GM23248 (cell line): ENCODE data around the gene POLR1H. TPM values are rescaled to one million over a fixed set of nuclear protein-coding genes. Genes with fewer than 3 reads are reported as not detected.
A peak's percentile ranks its signal among the peaks of the same experiment; 100 is the strongest.

Experiments
- DNase-seq: peaks from one replicate; pipeline ENCODE4 v3.0.0-alpha.2; 2015
- H2AFZ ChIP-seq: fragments of 200-600 bp; sonication (generic); 2 replicates; pipeline ENCODE4 v1.6.1; 2016; ENCODE audit warnings: antibody characterized with exemption
- H3F3A ChIP-seq: fragments of 200-600 bp; sonication (generic); 2 replicates; pipeline ENCODE4 v1.6.1; 2016; ENCODE audit warnings: mild to moderate bottlenecking, antibody characterized with exemption, mixed run types; ENCODE audit not compliant: insufficient read depth
- H3K27ac ChIP-seq: fragments of 200-600 bp; sonication (generic); 2 replicates; pipeline ENCODE4 v1.5.1; 2016; ENCODE audit warnings: mild to moderate bottlenecking
- H3K27me3 ChIP-seq: fragments of 200-600 bp; sonication (generic); replicated peaks from 2 replicates; pipeline ENCODE4 v1.6.1; 2016; ENCODE audit warnings: mild to moderate bottlenecking; ENCODE audit not compliant: insufficient read depth
- H3K36me3 ChIP-seq: fragments of 200-600 bp; sonication (generic); 2 replicates; pipeline ENCODE4 v1.6.1; 2016; ENCODE audit warnings: low read depth, mild to moderate bottlenecking
- H3K4me1 ChIP-seq: fragments of 200-600 bp; sonication (generic); 2 replicates; pipeline ENCODE4 v1.6.1; 2016; ENCODE audit warnings: mild to moderate bottlenecking; ENCODE audit not compliant: insufficient read depth
- H3K4me2 ChIP-seq: fragments of 200-600 bp; sonication (generic); one replicate; pipeline ENCODE4 v1.6.1; 2016; ENCODE audit warnings: mild to moderate bottlenecking; ENCODE audit not compliant: unreplicated experiment
- H3K4me3 ChIP-seq: fragments of 200-600 bp; sonication (generic); 2 replicates; pipeline ENCODE4 v1.5.1; 2016; ENCODE audit warnings: mild to moderate bottlenecking
- H3K79me2 ChIP-seq: fragments of 200-600 bp; sonication (generic); 2 replicates; pipeline ENCODE4 v1.6.1; 2016; ENCODE audit warnings: mild to moderate bottlenecking; ENCODE audit not compliant: insufficient read depth
- H3K9ac ChIP-seq: fragments of 200-600 bp; sonication (generic); 2 replicates; pipeline ENCODE4 v1.6.1; 2016; ENCODE audit warnings: mild to moderate bottlenecking
- H3K9me2 ChIP-seq: fragments of 200-600 bp; sonication (generic); 2 replicates; pipeline ENCODE4 v1.6.1; 2016; ENCODE audit warnings: mixed run types, mild to moderate bottlenecking, moderate library complexity; ENCODE audit not compliant: insufficient read depth
- H3K9me3 ChIP-seq: fragments of 200-600 bp; sonication (generic); one replicate; pipeline ENCODE4 v1.6.1; 2017; ENCODE audit warnings: low read depth
- H4K20me1 ChIP-seq: fragments of 200-600 bp; sonication (generic); 2 replicates; pipeline ENCODE4 v1.6.0; 2016; ENCODE audit not compliant: insufficient read depth
- EZH2 ChIP-seq: fragments of 200-600 bp; sonication (generic); IDR thresholded peaks from 2 replicates; pipeline ENCODE4 v1.6.1; 2018; ENCODE audit warnings: antibody characterized with exemption, mild to moderate bottlenecking; ENCODE audit not compliant: insufficient read depth, poor library complexity, severe bottlenecking
- EZH2phosphoT487 ChIP-seq: fragments of 200-600 bp; sonication (generic); IDR thresholded peaks from 2 replicates; pipeline ENCODE4 v1.6.1; 2018; ENCODE audit warnings: antibody characterized with exemption, moderate library complexity, mild to moderate bottlenecking, low read depth; ENCODE audit not compliant: insufficient read depth
- WGBS, 2 experiments: methylation state at CpG; one replicate each; pipeline ENCODE4 v1.1.6; 2015 to 2017; ENCODE audit warnings: low lambda C conversion rate in 2 of 2, low coverage in 1 of 2; ENCODE audit errors: missing lambda C conversion rate in 2 of 2; 5-methylcytosine and 5-hydroxymethylcytosine counted together
- in situ Hi-C: fragments of 300-500 bp; cut with MboI; formaldehyde crosslinking; loops from 2 replicates; pipeline ENCODE4 v1.15.0; 2020
- polyA plus RNA-seq: library from polyadenylated mRNA; unstranded; fragments of >200 nt; fragmentation: Nextera tagmentation; extraction: Ambion mirVana; gene quantifications from 2 replicates; pipeline ENCODE4 v1.2.1, GENCODE V29; 2016
- total RNA-seq: library from RNA; depleted of rRNA; stranded (reverse); fragments of >200 nt; shearing (Covaris generic); gene quantifications from 2 replicates; pipeline ENCODE4 v1.2.3, GENCODE V29; 2014

Gene POLR1H
- total and polyA plus RNA-seq, 2 experiments from 2014 or later, result 19.2 to 31.7 TPM

DNA sequence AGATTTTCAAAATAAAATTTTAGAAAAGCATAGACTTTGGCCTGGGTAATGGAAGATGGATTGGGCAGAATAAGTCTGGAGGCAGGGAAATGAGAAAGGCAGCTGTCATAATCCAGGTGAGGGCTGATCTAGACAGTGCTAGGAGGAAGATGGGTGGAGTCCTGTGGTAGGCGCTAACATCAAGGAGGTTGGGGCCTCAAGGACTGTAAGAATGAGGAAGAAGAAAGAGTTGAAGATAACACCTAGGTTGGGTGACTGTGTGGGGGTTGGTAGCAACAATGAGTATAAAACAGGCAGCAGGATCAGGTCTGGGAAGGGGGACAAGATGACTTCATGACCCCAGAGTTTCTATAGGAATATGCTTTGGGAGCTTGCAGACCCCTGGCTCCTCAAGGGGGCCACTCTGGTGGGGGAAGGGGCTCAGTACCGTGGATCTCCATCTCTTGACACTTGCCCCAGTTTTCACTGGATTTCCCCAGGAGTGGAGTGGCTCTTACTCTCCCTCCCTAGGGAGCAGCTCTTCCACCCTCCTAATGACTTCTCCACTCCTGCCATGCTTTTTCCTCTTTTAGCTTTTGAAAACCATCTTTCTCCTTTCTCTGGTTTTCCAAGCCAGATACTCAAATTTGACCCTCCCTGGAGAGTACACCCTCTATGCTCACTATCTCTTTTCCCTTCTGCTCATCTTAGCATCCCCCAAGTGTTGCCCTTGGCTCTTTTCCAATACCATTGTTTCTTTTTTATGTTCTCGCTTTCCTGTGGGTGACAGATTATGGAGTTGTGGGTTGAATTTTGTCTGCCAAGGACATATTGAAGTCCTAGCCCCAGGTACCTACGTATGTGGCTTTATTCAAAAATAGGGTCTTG lies 37.1 kb downstream of the POLR1H start:
- Histone ChIP-seq H2AFZ (no peak overlapping the region), H3K79me2 (no peaks in the 10 kb centered on the region), H3K27ac (no peak overlapping the region), H3K36me3 (no peaks in the 10 kb centered on the region), H3K4me3 (no peak overlapping the region), H3K9ac (no peak overlapping the region), H3K9me2 (no peaks in the 10 kb centered on the region), H3F3A (peaks cover 9% of the 10 kb centered on the region; the same call in 1 of the 2 replicates), H3K9me3 (no peaks in the 10 kb centered on the region), H4K20me1 (no peaks in the 10 kb centered on the region), H3K4me2 (no peak overlapping the region), H3K27me3 (peaks cover 45% of the 10 kb centered on the region), H3K4me1 (peaks cover 16% of the 10 kb centered on the region; the same call in 1 of the 2 replicates)
- WGBS, 2 experiments, result 36 to 42% methylated on average over 4 of the region's 4 CpGs
- in situ Hi-C loops, result no loop called here
- TF ChIP-seq EZH2phosphoT487 (no peak), EZH2 (no peak)
- DNase-seq, result no peak

DNA sequence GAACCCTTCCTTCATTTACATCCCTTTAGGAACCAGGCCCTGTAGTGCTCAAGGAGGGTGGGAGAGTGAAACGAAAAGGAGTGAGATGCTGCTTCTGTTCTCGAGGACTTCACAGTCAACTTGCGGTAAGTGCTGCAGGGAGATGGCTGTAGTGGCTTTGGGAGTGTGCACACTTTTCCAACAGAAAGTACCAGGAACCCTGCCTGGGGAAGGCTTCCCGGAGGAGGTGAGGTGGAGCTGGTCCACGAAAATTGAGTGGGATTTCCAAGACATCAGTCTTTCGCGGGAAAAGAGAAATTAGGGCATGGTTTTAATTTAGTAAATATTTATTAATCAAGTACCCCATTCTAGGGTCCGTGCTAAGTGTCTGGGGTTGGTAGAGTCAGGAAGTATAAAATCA lies 39.1 kb downstream of the POLR1H start:
- Histone ChIP-seq H3K36me3 (no peaks in the 10 kb centered on the region), H3K27ac (no peak overlapping the region), H3K79me2 (no peaks in the 10 kb centered on the region), H3K4me3 (peak overlapping the region; percentile 70), H3K9me2 (no peaks in the 10 kb centered on the region), H3K27me3 (peaks cover 40% of the 10 kb centered on the region), H3K9ac (no peak overlapping the region), H2AFZ (peak overlapping the region; percentile 95), H3F3A (peaks cover 9% of the 10 kb centered on the region; the same call in 1 of the 2 replicates), H3K4me2 (peak overlapping the region; percentile 89), H3K4me1 (peaks cover 16% of the 10 kb centered on the region; the same call in 1 of the 2 replicates), H4K20me1 (no peaks in the 10 kb centered on the region), H3K9me3 (no peaks in the 10 kb centered on the region)
- in situ Hi-C loops, result no loop called here
- WGBS, 2 experiments, result 5% methylated on average over 8 of the region's 8 CpGs
- no peak for DNase-seq
- peak; percentile 59 for TF ChIP-seq EZH2
- no peak for TF ChIP-seq EZH2phosphoT487

GRCh38 chr6:30100585-30101443 lies 39.7 kb downstream of the POLR1H start:
- in situ Hi-C loops, result no loop called here
- peak overlapping the region; percentile 70 for H3K4me3 ChIP-seq
- H4K20me1 ChIP-seq, result no peaks in the 10 kb centered on the region
- H3K4me1 ChIP-seq, result peaks cover 16% of the 10 kb centered on the region; the same call in 1 of the 2 replicates
- WGBS, 2 experiments, result 1 to 4% methylated on average over 29 to 45 of the region's 47 CpGs
- peak overlapping the region; percentile 89 for H3K4me2 ChIP-seq
- H3K36me3 ChIP-seq, result no peaks in the 10 kb centered on the region
- peak; percentile 50 for DNase-seq
- peaks cover 38% of the 10 kb centered on the region for H3K27me3 ChIP-seq
- H3K9me3 ChIP-seq, result no peaks in the 10 kb centered on the region
- no peak overlapping the region for H3K27ac ChIP-seq
- TF ChIP-seq EZH2 (peak; percentile 16), EZH2phosphoT487 (no peak)
- peaks cover 9% of the 10 kb centered on the region; the same call in 1 of the 2 replicates for H3F3A ChIP-seq
- no peaks in the 10 kb centered on the region for H3K9me2 ChIP-seq
- H2AFZ ChIP-seq, result peak overlapping the region; percentile 95
- H3K9ac ChIP-seq, result peak overlapping the region; percentile 7; the same call in 1 of the 2 replicates
- H3K79me2 ChIP-seq, result no peaks in the 10 kb centered on the region
